ENCODE data around the gene ERN1.
A peak's percentile ranks its signal among the peaks of the same experiment; 100 is the strongest.
"Not testable (repeated sequence)": the region's sequence is repeated elsewhere in the genome, so short reads cannot be mapped to it uniquely, and the experiment has no call there.

Gene ERN1

DNA sequence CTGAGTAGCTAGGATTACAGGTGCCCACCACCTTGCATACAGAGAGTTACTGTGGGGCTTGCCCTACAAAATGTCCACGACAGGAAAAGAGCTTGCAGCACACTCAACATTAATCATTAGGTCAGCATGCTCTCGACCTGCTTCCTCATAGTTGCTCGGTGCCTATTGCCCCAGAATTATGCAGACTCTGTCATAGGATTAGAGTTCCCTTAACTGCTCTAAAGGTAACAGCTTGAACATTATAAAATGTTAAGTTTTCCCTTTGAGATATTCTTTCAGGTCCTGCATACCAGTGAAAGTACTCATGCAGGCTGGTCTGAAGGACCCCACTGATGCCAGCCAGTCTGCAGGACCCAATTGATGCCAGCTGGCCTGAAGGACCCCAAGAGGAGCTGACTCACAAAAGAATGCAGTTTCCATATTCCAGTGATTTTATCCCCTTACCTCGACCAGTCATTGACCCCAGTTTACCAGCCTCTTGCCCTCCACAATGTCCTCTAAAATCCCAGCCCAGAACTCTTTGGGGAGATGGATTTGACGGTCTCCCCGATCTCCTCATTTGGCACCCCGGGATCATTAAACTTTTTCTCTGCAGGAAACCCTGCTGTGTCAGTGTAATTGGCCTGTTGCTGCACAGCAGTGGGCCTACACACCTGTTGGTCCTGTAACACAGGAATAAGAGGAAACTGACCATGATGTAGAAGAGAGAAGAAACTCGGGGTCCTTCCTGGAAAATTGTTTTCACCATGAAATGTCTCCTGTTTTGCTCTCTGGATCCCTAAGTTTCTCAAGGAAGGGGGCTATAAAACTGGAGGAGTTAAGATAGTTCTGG is 120.2 kb downstream of the ERN1 start:
- no peak for DNase-seq
- H3K36me3 Mint-ChIP-seq (ENCODE audit: low read depth) = no peaks in the 10 kb centered on the region
- peaks cover 29% of the 10 kb centered on the region for H3K4me1 Mint-ChIP-seq
- peaks cover 35% of the 10 kb centered on the region for H3K27me3 Mint-ChIP-seq (ENCODE audit: low read depth, poor library complexity)
- peaks cover 7% of the 10 kb centered on the region for H3K9me3 Mint-ChIP-seq
- no peak overlapping the region for H3K4me3 Mint-ChIP-seq
- TF ChIP-seq, protein P1, sequence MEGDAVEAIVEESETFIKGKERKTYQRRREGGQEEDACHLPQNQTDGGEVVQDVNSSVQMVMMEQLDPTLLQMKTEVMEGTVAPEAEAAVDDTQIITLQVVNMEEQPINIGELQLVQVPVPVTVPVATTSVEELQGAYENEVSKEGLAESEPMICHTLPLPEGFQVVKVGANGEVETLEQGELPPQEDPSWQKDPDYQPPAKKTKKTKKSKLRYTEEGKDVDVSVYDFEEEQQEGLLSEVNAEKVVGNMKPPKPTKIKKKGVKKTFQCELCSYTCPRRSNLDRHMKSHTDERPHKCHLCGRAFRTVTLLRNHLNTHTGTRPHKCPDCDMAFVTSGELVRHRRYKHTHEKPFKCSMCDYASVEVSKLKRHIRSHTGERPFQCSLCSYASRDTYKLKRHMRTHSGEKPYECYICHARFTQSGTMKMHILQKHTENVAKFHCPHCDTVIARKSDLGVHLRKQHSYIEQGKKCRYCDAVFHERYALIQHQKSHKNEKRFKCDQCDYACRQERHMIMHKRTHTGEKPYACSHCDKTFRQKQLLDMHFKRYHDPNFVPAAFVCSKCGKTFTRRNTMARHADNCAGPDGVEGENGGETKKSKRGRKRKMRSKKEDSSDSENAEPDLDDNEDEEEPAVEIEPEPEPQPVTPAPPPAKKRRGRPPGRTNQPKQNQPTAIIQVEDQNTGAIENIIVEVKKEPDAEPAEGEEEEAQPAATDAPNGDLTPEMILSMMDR (IDR thresholded peaks at IDR 0.05) = no peak
- no peak overlapping the region for H3K27ac Mint-ChIP-seq

DNA sequence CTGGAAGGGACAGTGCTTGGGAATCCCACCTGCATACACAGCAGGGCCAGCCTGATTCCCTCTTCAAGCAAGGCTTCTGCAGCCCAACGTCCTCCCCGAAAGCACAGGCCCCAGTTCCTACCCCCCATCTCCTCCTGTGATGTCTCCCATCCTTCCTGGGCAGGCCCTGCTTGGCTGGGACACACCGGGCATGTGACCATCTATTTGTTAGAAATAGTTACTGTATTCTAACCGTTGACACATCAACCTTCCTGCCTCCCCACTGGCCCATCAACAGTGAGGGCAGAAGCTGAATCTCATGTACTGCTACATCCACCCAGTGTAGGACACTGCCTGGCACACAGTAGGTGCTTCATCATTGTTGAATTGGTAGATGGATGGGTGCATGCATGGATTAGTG is 121.1 kb downstream of the ERN1 start:
- no peak for DNase-seq
- H3K9me3 Mint-ChIP-seq = peaks cover 7% of the 10 kb centered on the region
- H3K4me1 Mint-ChIP-seq = peaks cover 29% of the 10 kb centered on the region
- H3K4me3 Mint-ChIP-seq = no peak overlapping the region
- H3K27ac Mint-ChIP-seq = no peak overlapping the region
- peaks cover 37% of the 10 kb centered on the region for H3K27me3 Mint-ChIP-seq (ENCODE audit: low read depth, poor library complexity)
- H3K36me3 Mint-ChIP-seq (ENCODE audit: low read depth) = no peaks in the 10 kb centered on the region
- TF ChIP-seq, protein P1 (IDR thresholded peaks at IDR 0.05) = no peak

DNA sequence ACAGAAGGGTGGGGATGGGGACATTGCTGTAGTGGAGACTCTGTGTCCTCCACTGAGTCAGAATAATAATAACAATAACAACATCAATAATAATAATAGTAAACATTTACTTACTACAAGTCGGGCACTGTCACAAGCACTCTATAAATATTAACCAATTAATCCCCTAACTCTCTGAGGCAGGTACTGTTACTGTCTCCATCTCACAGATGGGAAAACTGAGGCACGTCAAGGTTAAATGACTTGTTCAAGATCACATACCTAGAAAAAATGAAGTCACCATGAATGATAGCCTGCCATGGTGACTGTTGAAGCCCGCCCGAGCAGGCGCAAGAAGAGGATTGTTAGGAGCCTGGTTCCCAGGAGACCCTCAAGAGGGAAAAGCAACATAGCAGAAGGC is 121.6 kb downstream of the ERN1 start:
- no peak overlapping the region for H3K27ac Mint-ChIP-seq
- H3K9me3 Mint-ChIP-seq = peaks cover 7% of the 10 kb centered on the region
- no peak overlapping the region for H3K4me3 Mint-ChIP-seq
- H3K36me3 Mint-ChIP-seq (ENCODE audit: low read depth) = no peaks in the 10 kb centered on the region
- H3K4me1 Mint-ChIP-seq = peaks cover 29% of the 10 kb centered on the region
- no peak for DNase-seq
- H3K27me3 Mint-ChIP-seq (ENCODE audit: low read depth, poor library complexity) = peaks cover 38% of the 10 kb centered on the region
- TF ChIP-seq, protein P1 (IDR thresholded peaks at IDR 0.05) = no peak

DNA sequence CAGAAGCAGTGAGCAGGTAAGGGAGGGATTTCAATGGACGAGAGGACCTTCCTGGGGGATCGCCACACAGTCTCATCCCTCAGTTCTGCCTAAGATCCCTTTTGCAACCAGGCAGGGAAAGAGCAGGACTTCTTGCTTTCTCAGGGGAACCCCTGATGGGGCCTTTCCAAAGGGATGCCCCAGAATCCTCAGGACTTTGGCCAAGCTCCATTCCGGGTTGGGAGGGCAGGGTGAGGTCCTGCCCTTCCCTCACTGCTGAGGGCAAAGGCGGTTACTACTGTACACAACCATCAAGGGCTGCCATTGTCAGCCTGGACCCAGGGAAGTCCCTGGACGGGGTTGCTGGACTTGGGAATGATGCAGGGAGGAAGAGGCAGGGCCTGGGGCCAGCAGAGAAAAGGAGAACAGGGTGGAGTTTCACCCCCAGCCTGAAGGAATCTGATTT is 122.1 kb downstream of the ERN1 start:
- DNase-seq = no peak
- peak overlapping the region; percentile 78 for H3K27ac Mint-ChIP-seq
- H3K4me3 Mint-ChIP-seq = no peak overlapping the region
- H3K27me3 Mint-ChIP-seq (ENCODE audit: low read depth, poor library complexity) = peaks cover 34% of the 10 kb centered on the region
- no peaks in the 10 kb centered on the region for H3K36me3 Mint-ChIP-seq (ENCODE audit: low read depth)
- TF ChIP-seq, protein P1 (IDR thresholded peaks at IDR 0.05) = no peak
- peaks cover 29% of the 10 kb centered on the region for H3K4me1 Mint-ChIP-seq
- H3K9me3 Mint-ChIP-seq = peaks cover 7% of the 10 kb centered on the region

DNA sequence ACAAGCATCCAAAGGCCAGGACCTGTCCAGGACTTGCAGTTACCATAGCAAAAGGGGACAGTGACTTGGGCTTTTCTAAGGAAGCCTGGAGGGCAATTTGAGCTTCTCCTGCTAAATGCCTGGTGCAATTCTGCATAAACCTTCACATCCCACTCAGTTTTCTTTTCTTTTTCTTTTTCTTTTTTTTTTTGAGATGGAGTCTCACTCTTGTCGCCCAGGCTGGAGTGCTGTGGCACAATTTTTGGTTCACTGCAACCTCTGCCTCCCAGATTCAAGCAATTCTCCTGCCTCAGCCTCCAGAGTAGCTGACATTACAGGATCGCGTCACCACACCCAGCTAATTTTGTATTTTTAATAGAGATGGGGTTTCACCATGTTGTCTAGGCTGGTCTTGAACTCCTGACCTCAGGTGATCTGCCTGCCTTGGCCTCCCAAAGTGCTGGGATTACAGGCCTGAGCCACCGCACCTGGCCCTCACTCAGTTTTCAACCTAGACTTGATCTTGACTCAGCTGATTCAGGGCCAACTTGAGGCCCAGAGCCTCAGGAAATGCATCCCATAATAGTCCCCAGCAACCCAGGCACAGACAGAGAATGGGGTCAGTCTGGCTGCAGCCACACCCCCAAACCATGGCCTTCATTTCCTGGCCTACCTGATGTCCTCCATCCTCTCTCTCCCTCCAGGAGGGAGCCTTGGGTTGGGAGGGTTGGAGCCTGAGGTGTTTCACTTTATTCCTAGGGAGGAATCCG is 122.7 kb downstream of the ERN1 start:
- peaks cover 31% of the 10 kb centered on the region for H3K27me3 Mint-ChIP-seq (ENCODE audit: low read depth, poor library complexity)
- H3K9me3 Mint-ChIP-seq; H3K4me3 Mint-ChIP-seq; H3K27ac Mint-ChIP-seq; H3K36me3 Mint-ChIP-seq (ENCODE audit: low read depth); DNase-seq: not testable (repeated sequence)
- H3K4me1 Mint-ChIP-seq = peaks cover 29% of the 10 kb centered on the region

DNA sequence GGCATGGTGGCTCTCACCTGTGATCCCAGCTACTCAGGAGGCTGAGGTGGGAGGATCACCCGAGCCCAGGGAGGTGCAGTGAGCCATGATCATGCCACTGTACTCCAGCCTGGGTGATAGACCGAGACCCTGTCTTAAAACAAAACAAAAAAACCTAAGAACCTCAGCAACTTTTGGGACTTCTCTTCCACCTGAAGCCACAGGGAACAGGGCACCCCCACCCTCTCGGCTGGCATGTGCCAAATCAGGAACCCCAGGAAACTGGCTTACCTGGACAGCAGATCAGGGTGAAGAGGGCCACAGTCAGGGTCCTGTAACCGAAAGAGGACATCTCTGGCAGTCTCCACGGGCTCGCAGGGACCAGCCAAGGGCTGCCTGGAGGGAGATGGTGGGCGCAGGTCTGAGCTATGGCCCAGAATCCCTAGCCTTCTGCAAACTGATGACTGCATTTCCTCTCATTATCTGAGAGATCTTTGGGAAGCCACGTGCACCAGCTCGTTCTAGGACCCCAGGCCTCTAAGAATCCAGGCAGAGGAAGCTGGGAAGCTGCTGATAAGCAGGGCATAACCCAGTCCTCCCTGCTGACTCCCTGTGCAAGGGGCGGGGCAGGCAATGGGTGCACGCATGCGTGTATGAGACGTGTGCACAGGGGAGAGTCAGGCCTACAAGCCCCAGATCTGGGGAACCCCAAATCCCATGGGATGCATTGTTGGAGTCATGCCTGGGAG is 123.4 kb downstream of the ERN1 start:
- H3K4me3 Mint-ChIP-seq = no peak overlapping the region
- TF ChIP-seq, protein P1 (IDR thresholded peaks at IDR 0.05) = no peak
- no peak for DNase-seq
- H3K27me3 Mint-ChIP-seq (ENCODE audit: low read depth, poor library complexity) = peaks cover 24% of the 10 kb centered on the region
- H3K27ac Mint-ChIP-seq = no peak overlapping the region
- H3K36me3 Mint-ChIP-seq (ENCODE audit: low read depth) = no peaks in the 10 kb centered on the region
- peaks cover 7% of the 10 kb centered on the region for H3K9me3 Mint-ChIP-seq
- H3K4me1 Mint-ChIP-seq = peaks cover 29% of the 10 kb centered on the region
